ENCODE data around the gene C1orf167.

C1orf167 gene

GRCh38 chr1:11766429-11766776 lies 4.4 kb downstream of the C1orf167 start:
- no peak for DNase-seq

- no peak for DNase-seq
These were observed 6.1 kb downstream of the C1orf167 start for GRCh38 chr1:11767922-11768704.

- DNase-seq = no peak
These were observed 6.8 kb downstream of the C1orf167 start for GRCh38 chr1:11768821-11769220.

- no peak for DNase-seq
These were observed 7.3 kb downstream of the C1orf167 start for GRCh38 chr1:11769274-11769673.

- no peak for DNase-seq
These were observed 8.0 kb downstream of the C1orf167 start for GRCh38 chr1:11770011-11770410.

- DNase-seq = no peak
These were observed 9.6 kb downstream of the C1orf167 start for GRCh38 chr1:11771481-11772043.

GRCh38 chr1:11772458-11772857 lies 10.5 kb downstream of the C1orf167 start:
- no peak for DNase-seq

GRCh38 chr1:11774753-11775152 lies 12.8 kb downstream of the C1orf167 start:
- no peak for DNase-seq

GRCh38 chr1:11777658-11778322 lies 15.8 kb downstream of the C1orf167 start:
- DNase-seq = no peak

- DNase-seq = no peak
These were observed 16.3 kb downstream of the C1orf167 start for GRCh38 chr1:11778336-11778735.

GRCh38 chr1:11778844-11779623 lies 17.0 kb downstream of the C1orf167 start:
- DNase-seq = no peak

GRCh38 chr1:11779715-11780379 lies 17.9 kb downstream of the C1orf167 start:
- DNase-seq = no peak

- DNase-seq = no peak
These were observed 18.6 kb downstream of the C1orf167 start for GRCh38 chr1:11780380-11781147.

GRCh38 chr1:11781297-11781696 lies 19.3 kb downstream of the C1orf167 start:
- no peak for DNase-seq

- no peak for DNase-seq
These were observed 20.2 kb downstream of the C1orf167 start for GRCh38 chr1:11782127-11782708.

- no peak for DNase-seq
These were observed 21.6 kb downstream of the C1orf167 start for GRCh38 chr1:11783556-11783955.

- no peak for DNase-seq
These were observed 22.4 kb downstream of the C1orf167 start for GRCh38 chr1:11784256-11784992.

GRCh38 chr1:11784993-11785769 lies 23.2 kb downstream of the C1orf167 start:
- peak; percentile 49 for DNase-seq

GRCh38 chr1:11786168-11786567 lies 24.2 kb downstream of the C1orf167 start:
- no peak for DNase-seq

GRCh38 chr1:11787251-11787803 lies 25.3 kb downstream of the C1orf167 start:
- DNase-seq = no peak
